ENCODE measurements around the gene GFI1B. TPM values are rescaled to one million over a fixed set of nuclear protein-coding genes. Genes with fewer than 3 reads are reported as not detected.
"Not testable (repeated sequence)": the region's sequence is repeated elsewhere in the genome, so short reads cannot be mapped to it uniquely, and the experiment has no call there.

GFI1B gene
- total and polyA plus RNA-seq, 10 of the 15 experiments (the other 5 are each of a cell fraction or from before 2014, with no cell fraction given): 0.04 to 0.11 (median 0.05) TPM; not detected in 7

DNA sequence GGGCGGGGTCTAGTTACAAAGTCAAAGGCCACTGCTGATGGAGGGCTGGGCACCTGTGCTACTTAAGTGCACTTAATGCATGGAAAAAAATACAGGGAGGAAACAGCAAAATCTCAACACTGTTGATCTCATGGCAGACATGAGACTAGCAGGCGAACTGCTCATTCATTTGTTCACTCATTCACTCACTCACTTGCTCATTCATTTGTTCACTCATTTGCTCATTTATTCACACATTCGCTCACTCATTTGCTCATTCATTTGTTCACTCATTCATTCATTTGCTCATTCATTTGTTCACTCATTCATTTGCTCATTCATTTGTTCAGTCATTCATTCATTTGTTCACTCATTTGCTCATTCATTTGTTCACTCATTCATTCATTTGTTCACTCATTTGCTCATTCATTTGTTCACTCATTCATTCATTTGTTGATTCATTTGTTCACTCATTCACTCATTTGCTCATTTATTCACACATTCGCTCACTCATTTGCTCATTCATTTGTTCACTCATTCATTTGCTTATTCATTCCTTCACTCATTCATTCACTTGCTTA is 11.6 kb downstream of the GFI1B start:
- H2AFZ ChIP-seq (ENCODE audit: control insufficient read depth, low read depth, low read length); H3K9me3 ChIP-seq (replicated peaks; ENCODE audit: control insufficient read depth, insufficient read depth, low read length); H3K4me3 ChIP-seq; in situ Hi-C loops (cut with MboI); intact Hi-C loops (cut with micrococcal nuclease; ENCODE audit: unreplicated experiment); H3K9ac ChIP-seq (ENCODE audit: control insufficient read depth, insufficient read depth, low read length); H3K27me3 ChIP-seq (replicated peaks in 1 of 2; ENCODE audit: control insufficient read depth in 2 of 2, insufficient read depth in 2 of 2, low read length in 1 of 2); CTCF ChIA-PET; RAD21 ChIA-PET (ENCODE audit: unreplicated experiment); H3K79me2 ChIP-seq (ENCODE audit: control insufficient read depth, insufficient read depth, low read length); POLR2A ChIA-PET; DNase-seq (ENCODE audit: low read depth, low spot score); H4K20me1 ChIP-seq (ENCODE audit: control insufficient read depth, insufficient read depth); BruUV-seq (replicated peaks); FAIRE-seq; H3K4me2 ChIP-seq (ENCODE audit: control insufficient read depth, insufficient read depth); H3K27ac ChIP-seq (ENCODE audit: control insufficient read depth, insufficient read depth); SMC1A ChIA-PET (ENCODE audit: uncharacterized antibody, unreplicated experiment); H3K36me3 ChIP-seq (ENCODE audit: control insufficient read depth in 2 of 2, insufficient read depth in 2 of 2, low read length in 1 of 2); ATAC-seq: not testable (repeated sequence)
- WGBS (ENCODE audit: insufficient coverage, insufficient replicate concordance, low lambda C conversion rate, missing lambda C conversion rate): 28% methylated on average over 4 of the region's 4 CpGs
- peaks cover 17% of the 10 kb centered on the region for H3K4me1 ChIP-seq (ENCODE audit: control insufficient read depth, insufficient read depth, low read length)
- TF ChIP-seq ZNF24 (IDR thresholded peaks at IDR 0.05): peak; percentile 99

DNA sequence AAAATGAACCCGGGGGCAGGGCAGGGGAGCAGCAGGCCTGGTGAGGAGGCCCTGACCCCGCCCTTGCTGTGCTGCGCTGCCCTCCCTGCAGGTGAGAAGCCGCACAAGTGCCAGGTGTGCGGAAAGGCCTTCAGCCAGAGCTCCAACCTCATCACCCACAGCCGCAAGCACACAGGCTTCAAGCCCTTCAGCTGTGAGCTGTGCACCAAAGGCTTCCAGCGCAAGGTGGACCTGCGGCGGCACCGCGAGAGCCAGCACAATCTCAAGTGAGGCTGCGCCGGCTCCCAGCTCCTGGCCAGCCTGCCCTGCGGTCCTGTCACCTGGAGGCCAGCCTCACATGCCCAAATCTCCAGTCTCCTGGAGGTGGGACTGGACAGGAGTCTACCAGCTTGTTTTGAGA is 12.3 kb downstream of the GFI1B start:
- H3K9me3 ChIP-seq (replicated peaks; ENCODE audit: control insufficient read depth, insufficient read depth, low read length): no peaks in the 10 kb centered on the region
- H3K79me2 ChIP-seq (ENCODE audit: control insufficient read depth, insufficient read depth, low read length): no peaks in the 10 kb centered on the region
- in situ Hi-C loops (cut with MboI) (no loop called here), intact Hi-C loops (cut with micrococcal nuclease; ENCODE audit: unreplicated experiment) (no loop called here)
- CTCF ChIA-PET: no interaction called here
- ATAC-seq: no peak
- no peak overlapping the region for H2AFZ ChIP-seq (ENCODE audit: control insufficient read depth, low read depth, low read length)
- POLR2A ChIA-PET: no interaction called here
- 78% methylated on average over 14 of the region's 14 CpGs for WGBS (ENCODE audit: insufficient coverage, insufficient replicate concordance, low lambda C conversion rate, missing lambda C conversion rate)
- SMC1A ChIA-PET (ENCODE audit: uncharacterized antibody, unreplicated experiment): interaction anchor here (1.0 kb wide), 1 partner anchor 12 kb away, joined by 3 read pairs; the partner anchor contains the start of gene GFI1B
- no peak for TF ChIP-seq KLF5 (IDR thresholded peaks at IDR 0.05; ENCODE audit: partially characterized antibody)
- TF ChIP-seq CHD2 (IDR thresholded peaks at IDR 0.05; ENCODE audit: borderline replicate concordance, low read depth, low read length): no peak
- no peak for TF ChIP-seq HDAC6 (IDR thresholded peaks at IDR 0.05; ENCODE audit: unreplicated experiment)
- H3K4me2 ChIP-seq (ENCODE audit: control insufficient read depth, insufficient read depth): no peak overlapping the region
- no peaks in the 10 kb centered on the region for H4K20me1 ChIP-seq (ENCODE audit: control insufficient read depth, insufficient read depth)
- BruUV-seq (replicated peaks): no TSS peak
- H3K9ac ChIP-seq (ENCODE audit: control insufficient read depth, insufficient read depth, low read length): no peak overlapping the region
- no peak for DNase-seq (ENCODE audit: low read depth, low spot score)
- H3K4me1 ChIP-seq (ENCODE audit: control insufficient read depth, insufficient read depth, low read length): peaks cover 17% of the 10 kb centered on the region
- RAD21 ChIA-PET (ENCODE audit: unreplicated experiment): no interaction called here
- H3K27ac ChIP-seq (ENCODE audit: control insufficient read depth, insufficient read depth): no peak overlapping the region
- no peak overlapping the region for H3K4me3 ChIP-seq
- no peaks in the 10 kb centered on the region for H3K36me3 ChIP-seq (ENCODE audit: control insufficient read depth in 2 of 2, insufficient read depth in 2 of 2, low read length in 1 of 2)
- FAIRE-seq: no peak
- H3K27me3 ChIP-seq (replicated peaks in 1 of 2; ENCODE audit: control insufficient read depth in 2 of 2, insufficient read depth in 2 of 2, low read length in 1 of 2): peaks cover 3 to 4% of the 10 kb centered on the region in 2 experiments; a peak in 2 of 4 replicates

Data from GM12878 (cell line).